K562 (cell line): ENCODE results near the gene AGPAT3. TPM values are rescaled to one million over a fixed set of nuclear protein-coding genes. Genes with fewer than 3 reads are reported as not detected.

Source experiments
- ATAC-seq: fragments of 200-7000 bp; cut with Tn5 transposase; 3 replicates; pipeline ENCODE4 v1.9.1; 2020; ENCODE audit warnings: moderate library complexity
- BruUV-seq: library from RNA; stranded (reverse); fragments of 400-500 nt; replicated peaks from 2 replicates; lab custom pipeline; 2021; lab: Mats Ljungman, UMichigan
- CTCF ChIA-PET: fragments of 300-600 bp; formaldehyde crosslinking; extraction: SDS; loops from one replicate; lab custom pipeline; 2021; ENCODE audit warnings: low intra/inter-chr PET ratio; lab: Yijun Ruan, JAX
- POLR2A ChIA-PET: fragments of 300-600, 350-650 bp; sonication (Branson Sonifier 250); formaldehyde crosslinking; extraction: SDS; loops from one replicate; lab custom pipeline; 2021; ENCODE audit warnings: antibody characterized with exemption, inconsistent platforms; lab: Yijun Ruan, JAX
- DNase-seq, 4 experiments: peaks; one replicate each; pipeline versions ENCODE4 v3.0.0 to v3.0.0-alpha.2; 2011 to 2018; ENCODE audit warnings: low spot score in 3 of 4, mixed read lengths in 3 of 4; ENCODE audit errors: extremely low read depth in 1 of 4
- FAIRE-seq: peaks from 2 replicates; lab custom pipeline; 2011; peaks lifted over from hg19 to GRCh38; lab: Jason Lieb, UNC
- H2AFZ ChIP-seq: 2 replicates; pipeline ENCODE4 v1.6.0; 2011; ENCODE audit warnings: low read depth, low read length, control low read depth, inconsistent platforms
- H3K27ac ChIP-seq: fragments of 200-600 bp; 3 replicates; pipeline ENCODE4 v1.8.0; 2011; ENCODE audit warnings: low read depth, mild to moderate bottlenecking, control low read depth, inconsistent platforms, low read length, moderate library complexity, mixed read lengths; ENCODE audit errors: extremely low read depth
- H3K27me3 ChIP-seq, 2 experiments: fragments of 300-600 bp in 1 of 2; 2 replicates in 1 of 2; 3 replicates in 1 of 2; pipeline versions ENCODE4 v1.6.0 to v1.8.0; 2011; ENCODE audit warnings: inconsistent platforms in 2 of 2, low read length in 2 of 2, mild to moderate bottlenecking in 1 of 2, mixed read lengths in 1 of 2, moderate library complexity in 1 of 2; ENCODE audit not compliant: control insufficient read depth in 2 of 2, insufficient read depth in 2 of 2
- H3K36me3 ChIP-seq: fragments of 300-600 bp; 3 replicates; pipeline ENCODE4 v1.8.0; 2011; ENCODE audit warnings: mild to moderate bottlenecking, low read length, inconsistent platforms; ENCODE audit not compliant: control insufficient read depth, insufficient read depth
- H3K4me1 ChIP-seq, 2 experiments: fragments of 200-600 bp in 1 of 2; replicated peaks in 1 of 2; 2 replicates in 1 of 2; 3 replicates in 1 of 2; pipeline versions ENCODE4 v1.5.1 to v1.8.0; 2011; ENCODE audit warnings: inconsistent platforms in 2 of 2, low read length in 2 of 2, mild to moderate bottlenecking in 1 of 2, mixed read lengths in 1 of 2, moderate library complexity in 1 of 2; ENCODE audit not compliant: control insufficient read depth in 2 of 2, insufficient read depth in 2 of 2
- H3K4me2 ChIP-seq: 2 replicates; pipeline ENCODE4 v1.6.1; 2011; ENCODE audit warnings: low read length, control low read depth, inconsistent platforms, mixed read lengths; ENCODE audit not compliant: insufficient read depth
- H3K4me3 ChIP-seq: fragments of 200-600 bp; sonication (generic), shearing (Covaris generic); 2 replicates; pipeline ENCODE4 v1.5.1; 2016; ENCODE audit warnings: control low read depth, inconsistent platforms
- H3K79me2 ChIP-seq: fragments of 200-600 bp; 3 replicates; pipeline ENCODE4 v1.8.0; 2011; ENCODE audit warnings: low read length, inconsistent platforms; ENCODE audit not compliant: control insufficient read depth, insufficient read depth
- H3K9ac ChIP-seq, 2 experiments: 2 replicates each; pipeline versions ENCODE4 v1.6.0 to v1.6.1; 2011; ENCODE audit warnings: low read depth in 2 of 2, low read length in 2 of 2, control low read depth in 1 of 2, inconsistent platforms in 1 of 2, mild to moderate bottlenecking in 1 of 2, mixed read lengths in 1 of 2; ENCODE audit not compliant: insufficient read depth in 1 of 2
- H3K9me1 ChIP-seq: one replicate; pipeline ENCODE4 v1.6.0; 2011; ENCODE audit warnings: inconsistent platforms, mild to moderate bottlenecking, low read length, moderate library complexity; ENCODE audit not compliant: control insufficient read depth, insufficient read depth
- H3K9me3 ChIP-seq: replicated peaks from 2 replicates; pipeline ENCODE4 v1.5.1; 2011; ENCODE audit warnings: low read depth, low read length, inconsistent platforms; ENCODE audit not compliant: control insufficient read depth, insufficient read depth
- H4K20me1 ChIP-seq: replicated peaks from 2 replicates; pipeline ENCODE4 v1.6.1; 2011; ENCODE audit warnings: low read length, inconsistent platforms, mixed read lengths; ENCODE audit not compliant: control insufficient read depth, insufficient read depth
- AFF1 ChIP-seq, 2 experiments: fragments of 450-650 bp; IDR thresholded peaks; 2 replicates each; pipeline ENCODE4 v1.6.1; 2018; ENCODE audit warnings: mild to moderate bottlenecking in 2 of 2, low read depth in 1 of 2; ENCODE audit not compliant: partially characterized antibody in 2 of 2
- C11orf30 ChIP-seq: fragments of 450-650 bp; IDR thresholded peaks from 2 replicates; pipeline ENCODE4 v1.6.1; 2016; ENCODE audit warnings: low read depth, mild to moderate bottlenecking
- CBX3 ChIP-seq, 2 experiments: IDR thresholded peaks; 1 replicate in 1 of 2; 2 replicates in 1 of 2; pipeline ENCODE4 v1.6.1; 2012; ENCODE audit warnings: inconsistent platforms in 2 of 2, low read length in 2 of 2, borderline replicate concordance in 1 of 2, control low read depth in 1 of 2
- DPF2 ChIP-seq: fragments of 450-650 bp; IDR thresholded peaks from 2 replicates; pipeline ENCODE4 v1.6.1; 2016
- KDM2B ChIP-seq: fragments of 250-450 bp; sonication (Bioruptor Pico); IDR thresholded peaks from 2 replicates; pipeline ENCODE4 v1.8.0; 2021; ENCODE audit warnings: mild to moderate bottlenecking, moderate library complexity
- LEF1 ChIP-seq: fragments of 450-650 bp; IDR thresholded peaks from 2 replicates; pipeline ENCODE4 v1.6.1; 2016; ENCODE audit warnings: mild to moderate bottlenecking
- MAFG ChIP-seq: fragments of 450-650 bp; conservative IDR thresholded peaks from 2 replicates; pipeline ENCODE4 v1.6.1; 2016; ENCODE audit warnings: missing genetic modification characterization, missing compliant biosample characterization
- NBN ChIP-seq: fragments of 450-650 bp; IDR thresholded peaks from 2 replicates; pipeline ENCODE4 v1.6.1; 2016; ENCODE audit warnings: low read depth, mild to moderate bottlenecking
- PKNOX1 ChIP-seq: fragments of 450-650 bp; IDR thresholded peaks from 2 replicates; pipeline ENCODE4 v1.6.1; 2016
- POLR2B ChIP-seq: fragments of 450-650 bp; IDR thresholded peaks from 2 replicates; pipeline ENCODE4 v1.6.1; 2018; ENCODE audit warnings: low read depth; ENCODE audit not compliant: partially characterized antibody
- POLR3A ChIP-seq: IDR thresholded peaks from 2 replicates; pipeline ENCODE4 v1.6.1; 2011; ENCODE audit warnings: borderline replicate concordance, mild to moderate bottlenecking, moderate library complexity; ENCODE audit not compliant: insufficient read length, insufficient read depth; ENCODE audit errors: extremely low read depth
- RFX1 ChIP-seq: fragments of 450-650 bp; IDR thresholded peaks from 2 replicates; pipeline ENCODE4 v1.6.1; 2016; ENCODE audit warnings: mild to moderate bottlenecking, moderate library complexity
- SOX6 ChIP-seq: fragments of 450-650 bp; IDR thresholded peaks from 2 replicates; pipeline ENCODE4 v1.6.1; 2014; ENCODE audit warnings: mild to moderate bottlenecking
- TAF7 ChIP-seq: fragments of 450-650 bp; IDR thresholded peaks from 2 replicates; pipeline ENCODE4 v1.6.1; 2016; ENCODE audit warnings: missing genetic modification characterization, missing compliant biosample characterization
- ZEB2 ChIP-seq: fragments of 450-650 bp; IDR thresholded peaks from 2 replicates; pipeline ENCODE4 v1.6.1; 2016
- ZNF316 ChIP-seq: fragments of 450-650 bp; IDR thresholded peaks from 2 replicates; pipeline ENCODE4 v1.6.1; 2016
- ZNF668 ChIP-seq: fragments of 250-450 bp; sonication (Bioruptor Pico); IDR thresholded peaks from 2 replicates; pipeline ENCODE4 v1.8.0; 2022; ENCODE audit warnings: mild to moderate bottlenecking, inconsistent platforms
- WGBS: fragments of 100-300 bp; shearing (Covaris generic); methylation state at CpG from one replicate; pipeline ENCODE4 v1.1.6; 2016; ENCODE audit warnings: low coverage, mixed read lengths; ENCODE audit not compliant: insufficient coverage; ENCODE audit errors: missing lambda C conversion rate; 5-methylcytosine and 5-hydroxymethylcytosine counted together
- in situ Hi-C: fragments of 300-500 bp; cut with MboI; formaldehyde crosslinking; loops from 4 replicates; pipeline ENCODE4 v1.15.0; 2018; ENCODE audit warnings: inconsistent platforms, mixed read lengths
- intact Hi-C: fragments of 100-400 bp; cut with micrococcal nuclease; formaldehyde crosslinking; loops from 2 replicates; pipeline ENCODE4 v1.14.2; 2022
- polyA plus RNA-seq, 8 experiments: library from polyadenylated mRNA; depleted of rRNA in 4 of 8; stranded (reverse) in 5 of 8; unstranded in 3 of 8; fragments of >200 nt; fragmentation: Nextera tagmentation in 2 of 8; fragmentation: Illumina TruSeq in 1 of 8; extraction: Ambion mirVana in 2 of 8; extraction: Trizol in 1 of 8; gene quantifications; 2 replicates each; pipeline versions ENCODE4 v1.2.1 to v1.2.3, GENCODE V29; 2011 to 2014; ENCODE audit warnings: inconsistent platforms in 1 of 8, missing spikeins in 1 of 8
- total RNA-seq, 7 experiments: library from RNA; depleted of rRNA in 6 of 7; stranded (reverse); fragments of >200 nt in 6 of 7; fragmentation: Illumina TruSeq in 2 of 7; extraction: Trizol in 2 of 7; gene quantifications; 2 replicates each; pipeline versions ENCODE4 v1.2.1 to v1.2.3, GENCODE V29; 2011 to 2021; ENCODE audit warnings: low replicate concordance in 1 of 7

AGPAT3 gene
- total and polyA plus RNA-seq, 9 of the 15 experiments (the other 6 are each of a cell fraction or from before 2014, with no cell fraction given): 1.5 to 88.4 (median 35.7) TPM

- TF ChIP-seq POLR3A (no peak), CBX3 (IDR thresholded peaks at IDR 0.05; ENCODE audit: borderline replicate concordance in 1 of 2, low read length in 2 of 2) (peak in 1 of 2 experiments; percentile 79; a peak in 1 of 3 replicates)
Observed at GRCh38 chr21:43892334-43892733, 27.3 kb downstream of the AGPAT3 start (continued).

- H3K36me3 ChIP-seq: peaks cover 32% of the 10 kb centered on the region; the same call in 2 of the 3 replicates
- H3K9me3 ChIP-seq: peaks cover 2% of the 10 kb centered on the region; the same call in 1 of the 2 replicates
- no peaks in the 10 kb centered on the region for H3K27me3 ChIP-seq
- DNase-seq (peak in 1 of 4 experiments; percentile 30), FAIRE-seq (no peak), ATAC-seq (peak; percentile 15)
- ChIA-PET POLR2A (interaction anchor here (0.6 to 2.7 kb wide), 19 partner anchors 8 to 94 kb away, joined by 3 to 28 read pairs (median 4); no protein-coding TSS in a partner anchor), CTCF (interaction anchor here (0.6 kb wide), 1 partner anchor 52 kb away, joined by 6 read pairs; no protein-coding TSS in a partner anchor)
- H3K79me2 ChIP-seq: peaks cover 67% of the 10 kb centered on the region
- in situ Hi-C loops: no loop called here
- peak overlapping the region; percentile 64; the same call in 1 of the 2 replicates for H2AFZ ChIP-seq
- H3K4me3 ChIP-seq: no peak overlapping the region; the same call in 1 of the 2 replicates
- peak overlapping the region; percentile 75 for H3K4me2 ChIP-seq
- 21% methylated on average over 5 of the region's 5 CpGs for WGBS
- H3K9me1 ChIP-seq: no peaks in the 10 kb centered on the region
- peaks cover 25 to 30% of the 10 kb centered on the region in 2 experiments for H3K4me1 ChIP-seq
- peak overlapping the region; percentile 75 for H3K27ac ChIP-seq
- H3K9ac ChIP-seq: peak overlapping the region; percentile 54 to 80; a peak in 2 of 4 replicates
- no TSS peak for BruUV-seq
- intact Hi-C loops: loop anchor here (5.0 kb wide), 2 partner anchors 36 to 44 kb away; no protein-coding TSS in a partner anchor
- H4K20me1 ChIP-seq: no peaks in the 10 kb centered on the region
- TF ChIP-seq KDM2B (CRISPR knock-in tag) (no peak), C11orf30 (peak; percentile 80), NBN (0 out of 2 replicates have a peak, but pooled peaks have one; percentile 17), PKNOX1 (no peak), LEF1 (0 out of 2 replicates have a peak, but pooled peaks have one; percentile 25), DPF2 (peak; percentile 44; the same call in 1 of the 2 replicates), POLR2B (no peak), ZNF668 (CRISPR knock-in tag) (no peak), ZEB2 (0 out of 2 replicates have a peak, but pooled peaks have one; percentile 10), SOX6 (0 out of 2 replicates have a peak, but pooled peaks have one; percentile 6), RFX1 (no peak), AFF1 (IDR thresholded peaks at IDR 0.05; ENCODE audit: low read depth in 1 of 2, partially characterized antibody in 2 of 2) (peak in 1 of 2 experiments; percentile 49), MAFG (tag) (peak; percentile 70; the same call in 1 of the 2 replicates), ZNF316 (peak; percentile 87), TAF7 (tag) (no peak)
Observed at GRCh38 chr21:43892984-43893535, 28.0 kb downstream of the AGPAT3 start.
